Panc1 (cell line): ENCODE measurements around the gene TYRO3. TPM values are rescaled to one million over a fixed set of nuclear protein-coding genes. Genes with fewer than 3 reads are reported as not detected.

Experiments
- ATAC-seq: fragments of 200-7000 bp; cut with Tn5 transposase; 2 replicates; pipeline ENCODE4 v1.9.1; 2020; ENCODE audit warnings: mild to moderate bottlenecking, moderate library complexity
- BruUV-seq: library from RNA; stranded (reverse); fragments of 400-500 nt; replicated peaks from 2 replicates; lab custom pipeline; 2021; lab: Mats Ljungman, UMichigan
- CTCF ChIA-PET: fragments of 300-600 bp; sonication (Branson Sonifier 250); formaldehyde crosslinking; loops from one replicate; lab custom pipeline; 2022; ENCODE audit warnings: antibody characterized with exemption; lab: Charles Lee
- POLR2A ChIA-PET: fragments of 300-600 bp; sonication (Branson Sonifier 250); formaldehyde crosslinking; loops from one replicate; lab custom pipeline; 2022; ENCODE audit warnings: antibody characterized with exemption; lab: Charles Lee
- DNase-seq: peaks from one replicate; pipeline ENCODE4 v3.0.0-alpha.2; 2010; ENCODE audit warnings: low read depth, low spot score
- H3K27ac ChIP-seq: 2 replicates; pipeline ENCODE4 v1.5.1; 2011; ENCODE audit warnings: mild to moderate bottlenecking, low read length, inconsistent platforms
- H3K27me3 ChIP-seq: fragments of 200-500 bp; sonication (Bioruptor generic); 2 replicates; pipeline ENCODE4 v1.6.0; 2014; ENCODE audit warnings: low read length, inconsistent platforms; ENCODE audit not compliant: control insufficient read depth, insufficient read depth
- H3K36me3 ChIP-seq: fragments of 200-500 bp; sonication (Bioruptor generic); 2 replicates; pipeline ENCODE4 v1.5.1; 2014; ENCODE audit warnings: inconsistent platforms, mild to moderate bottlenecking, low read length, moderate library complexity; ENCODE audit not compliant: control insufficient read depth, insufficient read depth
- H3K4me1 ChIP-seq: 2 replicates; pipeline ENCODE4 v1.5.1; 2011; ENCODE audit warnings: inconsistent platforms, mild to moderate bottlenecking, low read length, moderate library complexity; ENCODE audit not compliant: control insufficient read depth, insufficient read depth
- H3K4me3 ChIP-seq, 2 experiments: 2 replicates each; pipeline ENCODE4 v1.5.1; 2011 to 2012; ENCODE audit warnings: low read depth in 2 of 2, low read length in 2 of 2, mild to moderate bottlenecking in 2 of 2, inconsistent platforms in 1 of 2, moderate library complexity in 1 of 2
- H3K9me3 ChIP-seq: fragments of 200-500 bp; sonication (Bioruptor generic); 2 replicates; pipeline ENCODE4 v1.5.1; 2014; ENCODE audit warnings: low read depth, mild to moderate bottlenecking, inconsistent platforms, low read length, moderate library complexity; ENCODE audit not compliant: control insufficient read depth, insufficient read depth
- POLR2AphosphoS5 ChIP-seq: IDR thresholded peaks from 2 replicates; pipeline ENCODE4 v1.6.1; 2012; ENCODE audit warnings: mild to moderate bottlenecking, low read depth, low read length, moderate library complexity
- SIN3A ChIP-seq: IDR thresholded peaks from 2 replicates; pipeline ENCODE4 v1.6.1; 2012; ENCODE audit warnings: low read depth, mild to moderate bottlenecking, low read length, moderate library complexity, borderline replicate concordance; ENCODE audit not compliant: insufficient read depth
- TCF7L2 ChIP-seq: IDR thresholded peaks from 2 replicates; pipeline ENCODE4 v1.6.1; 2011; ENCODE audit warnings: mild to moderate bottlenecking, low read depth, low read length, inconsistent platforms
- in situ Hi-C: cut with HindIII; loops from 2 replicates; pipeline ENCODE4 v1.10.0; 2016; ENCODE audit warnings: low sequenced_read_pairs, low pct_unique_long_range_greater_than_20kb
- intact Hi-C: fragments of 100-400 bp; cut with micrococcal nuclease; formaldehyde crosslinking; loops from one replicate; pipeline ENCODE4 v1.10.0; 2022; ENCODE audit not compliant: unreplicated experiment
- total RNA-seq: library from RNA; stranded (reverse); gene quantifications from one replicate; pipeline ENCODE4 v1.2.1, GENCODE V29; 2021; ENCODE audit not compliant: unreplicated experiment
- TF ChIP-seq, protein P1 (sequence below): fragments of 450-650 bp; IDR thresholded peaks from 2 replicates; pipeline ENCODE4 v1.5.1; 2017; ENCODE audit warnings: mild to moderate bottlenecking
- TF ChIP-seq, protein P2 (sequence below), 2 experiments: IDR thresholded peaks; 2 replicates each; pipeline ENCODE4 v1.6.1; 2011 to 2012; ENCODE audit warnings: low read depth in 2 of 2, control low read depth in 1 of 2, low read length in 1 of 2, mild to moderate bottlenecking in 1 of 2, moderate library complexity in 1 of 2; ENCODE audit not compliant: insufficient read depth in 1 of 2

The TYRO3 gene
- total RNA-seq, 1 experiment from 2014 or later: 41.7 TPM

DNA sequence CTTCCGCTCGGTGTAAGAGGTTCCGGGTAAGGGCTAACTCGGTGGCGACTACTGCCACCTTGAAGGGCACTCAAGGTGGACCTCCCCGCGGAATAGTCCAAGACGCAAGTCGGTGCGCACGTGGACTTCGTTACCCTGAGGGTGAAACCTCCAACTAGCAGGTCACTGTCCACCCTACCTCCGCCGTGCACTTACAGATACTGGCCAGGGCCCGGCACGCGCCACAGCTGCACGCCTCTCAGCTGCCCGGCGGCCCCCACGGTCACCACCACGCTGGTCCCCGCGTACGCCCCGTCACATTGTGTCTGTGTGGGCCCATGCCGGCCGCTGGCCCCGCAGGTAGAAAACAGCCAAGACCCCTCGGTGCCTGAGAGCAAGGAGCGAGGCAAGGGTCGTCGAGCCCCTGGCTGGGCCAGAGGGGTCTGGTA lies 46.5 kb upstream of the TYRO3 start:
- Histone ChIP-seq H3K36me3 (no peaks in the 10 kb centered on the region), H3K9me3 (no peaks in the 10 kb centered on the region), H3K27me3 (no peaks in the 10 kb centered on the region), H3K27ac (no peak overlapping the region), H3K4me3 (no peak overlapping the region), H3K4me1 (peaks cover 6% of the 10 kb centered on the region)
- in situ Hi-C loops: no loop called here
- TF ChIP-seq SIN3A (no peak), TCF7L2 (no peak), POLR2AphosphoS5 (no peak)
- TF ChIP-seq, protein P1, sequence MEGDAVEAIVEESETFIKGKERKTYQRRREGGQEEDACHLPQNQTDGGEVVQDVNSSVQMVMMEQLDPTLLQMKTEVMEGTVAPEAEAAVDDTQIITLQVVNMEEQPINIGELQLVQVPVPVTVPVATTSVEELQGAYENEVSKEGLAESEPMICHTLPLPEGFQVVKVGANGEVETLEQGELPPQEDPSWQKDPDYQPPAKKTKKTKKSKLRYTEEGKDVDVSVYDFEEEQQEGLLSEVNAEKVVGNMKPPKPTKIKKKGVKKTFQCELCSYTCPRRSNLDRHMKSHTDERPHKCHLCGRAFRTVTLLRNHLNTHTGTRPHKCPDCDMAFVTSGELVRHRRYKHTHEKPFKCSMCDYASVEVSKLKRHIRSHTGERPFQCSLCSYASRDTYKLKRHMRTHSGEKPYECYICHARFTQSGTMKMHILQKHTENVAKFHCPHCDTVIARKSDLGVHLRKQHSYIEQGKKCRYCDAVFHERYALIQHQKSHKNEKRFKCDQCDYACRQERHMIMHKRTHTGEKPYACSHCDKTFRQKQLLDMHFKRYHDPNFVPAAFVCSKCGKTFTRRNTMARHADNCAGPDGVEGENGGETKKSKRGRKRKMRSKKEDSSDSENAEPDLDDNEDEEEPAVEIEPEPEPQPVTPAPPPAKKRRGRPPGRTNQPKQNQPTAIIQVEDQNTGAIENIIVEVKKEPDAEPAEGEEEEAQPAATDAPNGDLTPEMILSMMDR: no peak
- TF ChIP-seq, protein P2, sequence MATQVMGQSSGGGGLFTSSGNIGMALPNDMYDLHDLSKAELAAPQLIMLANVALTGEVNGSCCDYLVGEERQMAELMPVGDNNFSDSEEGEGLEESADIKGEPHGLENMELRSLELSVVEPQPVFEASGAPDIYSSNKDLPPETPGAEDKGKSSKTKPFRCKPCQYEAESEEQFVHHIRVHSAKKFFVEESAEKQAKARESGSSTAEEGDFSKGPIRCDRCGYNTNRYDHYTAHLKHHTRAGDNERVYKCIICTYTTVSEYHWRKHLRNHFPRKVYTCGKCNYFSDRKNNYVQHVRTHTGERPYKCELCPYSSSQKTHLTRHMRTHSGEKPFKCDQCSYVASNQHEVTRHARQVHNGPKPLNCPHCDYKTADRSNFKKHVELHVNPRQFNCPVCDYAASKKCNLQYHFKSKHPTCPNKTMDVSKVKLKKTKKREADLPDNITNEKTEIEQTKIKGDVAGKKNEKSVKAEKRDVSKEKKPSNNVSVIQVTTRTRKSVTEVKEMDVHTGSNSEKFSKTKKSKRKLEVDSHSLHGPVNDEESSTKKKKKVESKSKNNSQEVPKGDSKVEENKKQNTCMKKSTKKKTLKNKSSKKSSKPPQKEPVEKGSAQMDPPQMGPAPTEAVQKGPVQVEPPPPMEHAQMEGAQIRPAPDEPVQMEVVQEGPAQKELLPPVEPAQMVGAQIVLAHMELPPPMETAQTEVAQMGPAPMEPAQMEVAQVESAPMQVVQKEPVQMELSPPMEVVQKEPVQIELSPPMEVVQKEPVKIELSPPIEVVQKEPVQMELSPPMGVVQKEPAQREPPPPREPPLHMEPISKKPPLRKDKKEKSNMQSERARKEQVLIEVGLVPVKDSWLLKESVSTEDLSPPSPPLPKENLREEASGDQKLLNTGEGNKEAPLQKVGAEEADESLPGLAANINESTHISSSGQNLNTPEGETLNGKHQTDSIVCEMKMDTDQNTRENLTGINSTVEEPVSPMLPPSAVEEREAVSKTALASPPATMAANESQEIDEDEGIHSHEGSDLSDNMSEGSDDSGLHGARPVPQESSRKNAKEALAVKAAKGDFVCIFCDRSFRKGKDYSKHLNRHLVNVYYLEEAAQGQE (IDR thresholded peaks at IDR 0.05; ENCODE audit: insufficient read depth in 1 of 2, low read depth in 2 of 2, low read length in 1 of 2): no peak
- ChIA-PET POLR2A (no interaction called here), CTCF (no interaction called here)
- intact Hi-C loops: no loop called here
- ATAC-seq: no peak
- DNase-seq: no peak
- no TSS peak for BruUV-seq

DNA sequence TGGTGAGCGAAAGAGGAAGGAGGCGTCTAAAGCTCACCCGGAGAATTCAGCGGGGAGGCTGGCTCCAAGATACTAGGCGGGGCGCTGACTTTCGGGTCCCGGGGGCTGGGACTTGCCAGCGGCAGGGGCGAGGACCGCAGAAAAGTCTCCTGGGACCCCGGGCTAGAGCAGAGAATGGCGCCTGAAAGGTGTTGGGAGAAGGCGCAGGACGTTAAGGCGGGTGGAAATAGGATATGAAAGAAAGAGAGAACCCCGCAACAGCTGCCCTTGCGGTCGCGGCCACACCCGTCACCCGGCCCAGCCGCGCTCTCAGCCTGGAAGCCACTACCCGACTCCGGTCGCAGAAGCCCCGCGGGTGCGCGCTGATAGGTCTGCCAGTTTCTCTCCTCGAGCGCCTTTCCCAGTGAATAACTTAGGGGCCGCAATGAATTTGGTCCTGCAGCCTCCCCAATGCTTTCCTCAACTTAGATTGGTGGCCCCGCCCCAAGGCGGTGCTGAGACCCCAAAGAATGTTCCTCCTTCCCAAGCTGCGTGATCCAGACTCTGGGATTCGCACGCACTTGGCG lies 46.0 kb upstream of the TYRO3 start:
- intact Hi-C loops (no loop called here), in situ Hi-C loops (no loop called here)
- ATAC-seq (no peak), DNase-seq (no peak)
- H3K36me3 ChIP-seq: no peaks in the 10 kb centered on the region
- no TSS peak for BruUV-seq
- H3K9me3 ChIP-seq: no peaks in the 10 kb centered on the region
- no peaks in the 10 kb centered on the region for H3K27me3 ChIP-seq
- ChIA-PET CTCF (no interaction called here), POLR2A (no interaction called here)
- no peak for TF ChIP-seq TCF7L2
- TF ChIP-seq SIN3A: no peak
- TF ChIP-seq, protein P2 (IDR thresholded peaks at IDR 0.05; ENCODE audit: insufficient read depth in 1 of 2, low read depth in 2 of 2, low read length in 1 of 2): no peak
- no peak for TF ChIP-seq POLR2AphosphoS5
- TF ChIP-seq, protein P1: no peak
- H3K4me3 ChIP-seq: no peak overlapping the region
- H3K27ac ChIP-seq: no peak overlapping the region
- peaks cover under 1% of the 10 kb centered on the region for H3K4me1 ChIP-seq
